ENCODE results near the gene DDX24. TPM values are rescaled to one million over a fixed set of nuclear protein-coding genes. Genes with fewer than 3 reads are reported as not detected.

Gene DDX24
- total RNA-seq, 6 experiments from 2014 or later = 167 to 191 (median 187) TPM

GRCh38 chr14:94119071-94119470, 38.1 kb upstream of the DDX24 start:
- Mint-ChIP-seq H3K9me3 (peaks cover 9% of the 10 kb centered on the region), H3K27me3 (ENCODE audit: insufficient read depth) (peaks cover 14% of the 10 kb centered on the region)

GRCh38 chr14:94117856-94118255, 36.9 kb upstream of the DDX24 start:
- H3K36me3 Mint-ChIP-seq (ENCODE audit: low read depth) = peaks cover 10% of the 10 kb centered on the region; the same call in 1 of the 2 replicates
- no peak overlapping the region for H3K4me3 Mint-ChIP-seq
- TF ChIP-seq CTCF (IDR thresholded peaks at IDR 0.05) = no peak
- no peak overlapping the region for H3K27ac Mint-ChIP-seq
- no peak for DNase-seq
- peaks cover 31% of the 10 kb centered on the region for H3K4me1 Mint-ChIP-seq (ENCODE audit: low read depth)
- peaks cover 17% of the 10 kb centered on the region for H3K27me3 Mint-ChIP-seq (ENCODE audit: insufficient read depth)
- peaks cover 9% of the 10 kb centered on the region for H3K9me3 Mint-ChIP-seq

More at GRCh38 chr14:94119071-94119470, 38.1 kb upstream of the DDX24 start:
- H3K36me3 Mint-ChIP-seq (ENCODE audit: low read depth) = peaks cover 10% of the 10 kb centered on the region; the same call in 1 of the 2 replicates
- no peak overlapping the region for H3K4me3 Mint-ChIP-seq
- H3K27ac Mint-ChIP-seq = no peak overlapping the region
- peaks cover 30% of the 10 kb centered on the region for H3K4me1 Mint-ChIP-seq (ENCODE audit: low read depth)
- no peak for DNase-seq
- no peak for TF ChIP-seq CTCF (IDR thresholded peaks at IDR 0.05)

GRCh38 chr14:94116701-94117100, 35.7 kb upstream of the DDX24 start:
- Mint-ChIP-seq H3K27me3 (ENCODE audit: insufficient read depth) (peaks cover 19% of the 10 kb centered on the region), H3K4me3 (no peak overlapping the region), H3K9me3 (peaks cover 9% of the 10 kb centered on the region), H3K36me3 (ENCODE audit: low read depth) (peaks cover 10% of the 10 kb centered on the region; the same call in 1 of the 2 replicates), H3K4me1 (ENCODE audit: low read depth) (peaks cover 30% of the 10 kb centered on the region), H3K27ac (no peak overlapping the region)
- no peak for TF ChIP-seq CTCF (IDR thresholded peaks at IDR 0.05)
- DNase-seq = no peak

- Mint-ChIP-seq H3K27ac (no peak overlapping the region), H3K4me3 (no peak overlapping the region)
Observed at GRCh38 chr14:94115631-94116030, 34.6 kb upstream of the DDX24 start.

GRCh38 chr14:94115058-94115591, 34.1 kb upstream of the DDX24 start:
- Mint-ChIP-seq H3K27me3 (ENCODE audit: insufficient read depth) (peaks cover 19% of the 10 kb centered on the region), H3K4me1 (ENCODE audit: low read depth) (peaks cover 17% of the 10 kb centered on the region), H3K9me3 (peaks cover 4% of the 10 kb centered on the region; the same call in 1 of the 2 replicates), H3K27ac (no peak overlapping the region), H3K4me3 (no peak overlapping the region), H3K36me3 (ENCODE audit: low read depth) (0 out of 2 replicates have a peak, but pooled peaks cover 6% of the 10 kb centered on the region)
- no peak for DNase-seq
- no peak for TF ChIP-seq CTCF (IDR thresholded peaks at IDR 0.05)

More at GRCh38 chr14:94115631-94116030, 34.6 kb upstream of the DDX24 start:
- H3K9me3 Mint-ChIP-seq = peaks cover 5% of the 10 kb centered on the region
- no peak for TF ChIP-seq CTCF (IDR thresholded peaks at IDR 0.05)
- H3K4me1 Mint-ChIP-seq (ENCODE audit: low read depth) = peaks cover 19% of the 10 kb centered on the region
- H3K27me3 Mint-ChIP-seq (ENCODE audit: insufficient read depth) = peaks cover 19% of the 10 kb centered on the region
- H3K36me3 Mint-ChIP-seq (ENCODE audit: low read depth) = peaks cover 7% of the 10 kb centered on the region; the same call in 1 of the 2 replicates
- no peak for DNase-seq
